BE2C (cell line): ENCODE results near the gene RHOXF2B.

Source experiments
- DNase-seq: peaks from one replicate; pipeline ENCODE4 v3.0.0-alpha.2; 2020
- H3K27me3 ChIP-seq: fragments of 250-450 bp; sonication (Bioruptor Pico); 2 replicates; pipeline ENCODE4 v1.5.1; 2020; ENCODE audit warnings: mild to moderate bottlenecking
- H3K36me3 ChIP-seq: fragments of 250-450 bp; sonication (Bioruptor Pico); 2 replicates; pipeline ENCODE4 v1.5.1; 2020; ENCODE audit warnings: mild to moderate bottlenecking
- H3K4me1 ChIP-seq: fragments of 250-450 bp; sonication (Bioruptor Pico); 2 replicates; pipeline ENCODE4 v1.5.1; 2020
- H3K4me3 ChIP-seq: 2 replicates; pipeline ENCODE4 v1.5.1; 2011; ENCODE audit warnings: low read depth, low read length
- H3K9me3 ChIP-seq: fragments of 250-450 bp; sonication (Bioruptor Pico); 2 replicates; pipeline ENCODE4 v1.5.1; 2020
- TF ChIP-seq, protein P1 (sequence below): IDR thresholded peaks from 2 replicates; pipeline ENCODE4 v1.5.1; 2012; ENCODE audit warnings: mild to moderate bottlenecking, low read depth, low read length

Gene RHOXF2B

GRCh38 chrX:120029354-120029753 is 48.1 kb downstream of the RHOXF2B start:
- TF ChIP-seq, protein P1, sequence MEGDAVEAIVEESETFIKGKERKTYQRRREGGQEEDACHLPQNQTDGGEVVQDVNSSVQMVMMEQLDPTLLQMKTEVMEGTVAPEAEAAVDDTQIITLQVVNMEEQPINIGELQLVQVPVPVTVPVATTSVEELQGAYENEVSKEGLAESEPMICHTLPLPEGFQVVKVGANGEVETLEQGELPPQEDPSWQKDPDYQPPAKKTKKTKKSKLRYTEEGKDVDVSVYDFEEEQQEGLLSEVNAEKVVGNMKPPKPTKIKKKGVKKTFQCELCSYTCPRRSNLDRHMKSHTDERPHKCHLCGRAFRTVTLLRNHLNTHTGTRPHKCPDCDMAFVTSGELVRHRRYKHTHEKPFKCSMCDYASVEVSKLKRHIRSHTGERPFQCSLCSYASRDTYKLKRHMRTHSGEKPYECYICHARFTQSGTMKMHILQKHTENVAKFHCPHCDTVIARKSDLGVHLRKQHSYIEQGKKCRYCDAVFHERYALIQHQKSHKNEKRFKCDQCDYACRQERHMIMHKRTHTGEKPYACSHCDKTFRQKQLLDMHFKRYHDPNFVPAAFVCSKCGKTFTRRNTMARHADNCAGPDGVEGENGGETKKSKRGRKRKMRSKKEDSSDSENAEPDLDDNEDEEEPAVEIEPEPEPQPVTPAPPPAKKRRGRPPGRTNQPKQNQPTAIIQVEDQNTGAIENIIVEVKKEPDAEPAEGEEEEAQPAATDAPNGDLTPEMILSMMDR: no peak
- Histone ChIP-seq H3K27me3 (no peaks in the 10 kb centered on the region), H3K4me1 (no peaks in the 10 kb centered on the region), H3K9me3 (no peaks in the 10 kb centered on the region), H3K36me3 (no peaks in the 10 kb centered on the region), H3K4me3 (no peak overlapping the region)
- no peak for DNase-seq

DNA sequence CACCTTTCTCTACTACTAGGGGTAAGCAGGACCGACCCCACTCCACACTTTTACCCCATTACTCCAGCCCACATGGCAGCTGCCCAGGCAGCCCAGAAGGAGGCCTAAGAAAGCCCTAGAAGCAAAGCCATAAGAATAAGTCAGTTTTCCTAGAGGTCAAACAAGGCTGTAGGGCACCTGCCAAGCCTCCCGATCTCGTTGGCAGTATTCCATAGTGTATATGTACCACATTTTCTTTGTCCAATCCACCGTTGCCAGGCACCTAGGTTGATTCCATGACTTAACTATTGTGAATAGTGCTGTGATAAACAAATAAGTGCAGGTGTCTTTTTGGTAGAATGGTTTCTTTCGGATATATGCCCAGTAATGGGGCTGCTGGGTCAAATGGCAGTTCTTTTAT is 54.2 kb downstream of the RHOXF2B start:
- Histone ChIP-seq H3K36me3 (no peaks in the 10 kb centered on the region), H3K4me1 (no peaks in the 10 kb centered on the region), H3K9me3 (no peaks in the 10 kb centered on the region), H3K27me3 (no peaks in the 10 kb centered on the region), H3K4me3 (no peak overlapping the region)
- DNase-seq: no peak
- TF ChIP-seq, protein P1: no peak

DNA sequence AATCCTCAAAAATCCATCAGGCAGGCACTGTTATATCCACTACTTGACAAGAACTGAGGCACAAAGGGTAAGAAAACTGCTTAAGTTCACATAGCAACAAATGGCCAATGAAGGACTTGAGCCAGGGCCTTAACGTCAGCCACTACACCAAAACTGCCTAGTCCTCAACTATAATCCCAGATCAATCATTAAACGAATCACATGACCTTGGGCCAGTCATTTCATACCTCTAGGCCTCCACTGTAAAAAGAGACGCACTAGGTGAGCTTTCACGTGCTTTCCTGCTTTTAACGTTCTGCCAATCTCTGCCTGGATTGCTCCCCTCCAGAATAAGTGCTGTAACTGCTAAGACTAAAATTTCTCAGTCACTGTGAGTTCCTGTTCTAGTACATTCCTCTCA is 54.7 kb downstream of the RHOXF2B start:
- TF ChIP-seq, protein P1: no peak
- Histone ChIP-seq H3K9me3 (no peaks in the 10 kb centered on the region), H3K36me3 (no peaks in the 10 kb centered on the region), H3K4me1 (no peaks in the 10 kb centered on the region), H3K27me3 (no peaks in the 10 kb centered on the region), H3K4me3 (no peak overlapping the region)
- DNase-seq: no peak
